Peyer's patch (tissue), 4 donors: ENCODE results near the gene RASA3.

Experiments
- CTCF ChIP-seq, 6 experiments: fragments of 450-650 bp in 4 of 6; fragments of 200-600 bp in 2 of 6; sonication (generic) in 1 of 6; IDR thresholded peaks; one replicate each; pipeline ENCODE4 v1.5.1; 2017 to 2019; ENCODE audit warnings: antibody characterized with exemption in 6 of 6, mild to moderate bottlenecking in 3 of 6, moderate library complexity in 1 of 6
- POLR2A ChIP-seq, 2 donors: fragments of 450-650 bp; IDR thresholded peaks; one replicate each; pipeline ENCODE4 v1.5.1; 2017; ENCODE audit warnings: antibody characterized with exemption in 2 of 2, mild to moderate bottlenecking in 2 of 2, moderate library complexity in 2 of 2

GRCh38 chr13:114155320-114155719, 22.9 kb upstream of the RASA3 start:
- TF ChIP-seq CTCF (IDR thresholded peaks at IDR 0.05) (no peak), POLR2A (IDR thresholded peaks at IDR 0.05) (no peak)
